Measurements from ENCODE around the gene CDK6. TPM values are rescaled to one million over a fixed set of nuclear protein-coding genes. Genes with fewer than 3 reads are reported as not detected.

Gene CDK6
- total and polyA plus RNA-seq, 10 of the 15 experiments (the other 5 are each of a cell fraction or from before 2014, with no cell fraction given): 8.0 to 118 (median 45.8) TPM

GRCh38 chr7:92634205-92634604 is 202.2 kb downstream of the CDK6 start (continued):
- TF ChIP-seq HCFC1 (IDR thresholded peaks at IDR 0.05; ENCODE audit: low read length) (no peak), HDAC2 (IDR thresholded peaks at IDR 0.05) (no peak), PKNOX1 (IDR thresholded peaks at IDR 0.05) (peak; percentile 90), CEBPB (IDR thresholded peaks at IDR 0.05; ENCODE audit: borderline replicate concordance in 1 of 2, low read depth in 2 of 2, low read length in 2 of 2) (no peak), SMAD1 (IDR thresholded peaks at IDR 0.05; ENCODE audit: low read depth, partially characterized antibody) (no peak), BRCA1 (IDR thresholded peaks at IDR 0.05; ENCODE audit: low read depth, low read length) (no peak), EGR1 (IDR thresholded peaks at IDR 0.05; ENCODE audit: borderline replicate concordance in 1 of 2, low read depth in 2 of 2, low read length in 2 of 2) (no peak), JUND (IDR thresholded peaks at IDR 0.05; ENCODE audit: low read depth, low read length) (no peak), ZNF217 (IDR thresholded peaks at IDR 0.05) (no peak; the same call in 1 of the 2 replicates), NBN (IDR thresholded peaks at IDR 0.05) (0 out of 2 replicates have a peak, but pooled peaks have one; percentile 27), ETV6 (conservative IDR thresholded peaks at IDR 0.05 in 1 of 2, IDR thresholded peaks at IDR 0.05 in 1 of 2; ENCODE audit: borderline replicate concordance in 1 of 2, low read depth in 1 of 2) (peak in 1 of 2 experiments; percentile 65; a peak in 1 of 4 replicates), CBX3 (IDR thresholded peaks at IDR 0.05; ENCODE audit: borderline replicate concordance, low read depth) (no peak), CHD4 (IDR thresholded peaks at IDR 0.05) (no peak), EED (IDR thresholded peaks at IDR 0.05; ENCODE audit: low read depth) (no peak), ZNF207 (IDR thresholded peaks at IDR 0.05; ENCODE audit: borderline replicate concordance) (no peak), TCF12 (IDR thresholded peaks at IDR 0.05; ENCODE audit: low read depth, low read length) (no peak), SUPT20H (IDR thresholded peaks at IDR 0.05; ENCODE audit: borderline replicate concordance, control insufficient read depth, low read depth, low read length) (no peak), ATF7 (IDR thresholded peaks at IDR 0.05; ENCODE audit: low read depth) (peak; percentile 90), SPI1 (IDR thresholded peaks at IDR 0.05; ENCODE audit: borderline replicate concordance, insufficient read depth, low read depth, low read length) (peak; percentile 52; the same call in 1 of the 2 replicates), NR2C1 (IDR thresholded peaks at IDR 0.05) (no peak), ASH2L (IDR thresholded peaks at IDR 0.05; ENCODE audit: borderline replicate concordance, low read depth) (no peak), ZSCAN29 (IDR thresholded peaks at IDR 0.05) (no peak), STAT3 (IDR thresholded peaks at IDR 0.05; ENCODE audit: low read depth, low read length) (no peak), E4F1 (IDR thresholded peaks at IDR 0.05; ENCODE audit: borderline replicate concordance, partially characterized antibody) (no peak), MLLT1 (IDR thresholded peaks at IDR 0.05) (no peak), ZZZ3 (IDR thresholded peaks at IDR 0.05; ENCODE audit: control insufficient read depth, insufficient read length, low read depth) (no peak), USF2 (IDR thresholded peaks at IDR 0.05; ENCODE audit: borderline replicate concordance, low read depth, low read length) (no peak), FOXM1 (IDR thresholded peaks at IDR 0.05; ENCODE audit: low read depth, low read length) (peak; percentile 52; the same call in 1 of the 2 replicates)

Measured in GM12878 (cell line).